Memory B cell (primary cell): Measurements from ENCODE around the gene SGTA.
"Not testable (repeated sequence)": the region's sequence is repeated elsewhere in the genome, so short reads cannot be mapped to it uniquely, and the experiment has no call there.

Experiments used
- ATAC-seq: fragments of 150-1000 bp; cut with Tn5 transposase; 2 replicates; pipeline ENCODE4 v1.10.0; 2021; ENCODE audit warnings: low read depth, mild to moderate bottlenecking, moderate library complexity
- DNase-seq, 2 donors: peaks; one replicate each; pipeline ENCODE4 v3.0.0; 2022; ENCODE audit warnings: low spot score in 2 of 2
- H3K27ac Mint-ChIP-seq: one replicate; pipeline ENCODE4 v1.8.0; 2022; ENCODE audit warnings: mild to moderate bottlenecking, moderate library complexity, mixed read lengths
- H3K27me3 Mint-ChIP-seq: one replicate; pipeline ENCODE4 v1.8.0; 2022; ENCODE audit warnings: mixed read lengths
- H3K36me3 Mint-ChIP-seq: one replicate; pipeline ENCODE4 v1.8.0; 2022; ENCODE audit warnings: mild to moderate bottlenecking, mixed read lengths
- H3K4me1 Mint-ChIP-seq: one replicate; pipeline ENCODE4 v1.8.0; 2022; ENCODE audit warnings: mixed read lengths
- H3K4me3 Mint-ChIP-seq: one replicate; pipeline ENCODE4 v1.8.0; 2022; ENCODE audit warnings: mild to moderate bottlenecking, moderate library complexity, mixed read lengths
- H3K9me3 Mint-ChIP-seq: one replicate; pipeline ENCODE4 v1.8.0; 2022; ENCODE audit warnings: mixed read lengths

Gene SGTA

GRCh38 chr19:2719920-2720776 is 62.9 kb downstream of the SGTA start:
- H3K9me3 Mint-ChIP-seq = peaks cover 4% of the 10 kb centered on the region
- no peak for DNase-seq
- H3K4me3 Mint-ChIP-seq = peak overlapping the region; percentile 82
- ATAC-seq = peak; percentile 34
- peak overlapping the region; percentile 83 for H3K27ac Mint-ChIP-seq
- H3K36me3 Mint-ChIP-seq = peaks cover 5% of the 10 kb centered on the region
- peaks cover 33% of the 10 kb centered on the region for H3K4me1 Mint-ChIP-seq
- H3K27me3 Mint-ChIP-seq = no peaks in the 10 kb centered on the region

GRCh38 chr19:2719232-2719735 is 63.8 kb downstream of the SGTA start:
- Mint-ChIP-seq H3K36me3 (peaks cover 7% of the 10 kb centered on the region), H3K9me3 (peaks cover 7% of the 10 kb centered on the region), H3K4me3 (peak overlapping the region; percentile 82), H3K27ac (peak overlapping the region; percentile 83), H3K4me1 (peaks cover 35% of the 10 kb centered on the region), H3K27me3 (no peaks in the 10 kb centered on the region)
- DNase-seq (no peak), ATAC-seq (no peak)

- peaks cover 34% of the 10 kb centered on the region for H3K4me1 Mint-ChIP-seq
- H3K9me3 Mint-ChIP-seq = peaks cover 7% of the 10 kb centered on the region
- H3K27ac Mint-ChIP-seq = no peak overlapping the region
- no peak overlapping the region for H3K4me3 Mint-ChIP-seq
- DNase-seq (no peak), ATAC-seq (no peak)
- no peaks in the 10 kb centered on the region for H3K27me3 Mint-ChIP-seq
- peaks cover 7% of the 10 kb centered on the region for H3K36me3 Mint-ChIP-seq
Measured at GRCh38 chr19:2717638-2718541, 65.2 kb downstream of the SGTA start.

- no peak overlapping the region for H3K4me3 Mint-ChIP-seq
- H3K4me1 Mint-ChIP-seq = peaks cover 35% of the 10 kb centered on the region
- DNase-seq = no peak
- H3K27me3 Mint-ChIP-seq = no peaks in the 10 kb centered on the region
- peak overlapping the region; percentile 22 for H3K27ac Mint-ChIP-seq
- ATAC-seq = no peak
- peaks cover 7% of the 10 kb centered on the region for H3K36me3 Mint-ChIP-seq
- peaks cover 7% of the 10 kb centered on the region for H3K9me3 Mint-ChIP-seq
Measured at GRCh38 chr19:2716722-2717637, 66.1 kb downstream of the SGTA start.

GRCh38 chr19:2716275-2716650 is 66.8 kb downstream of the SGTA start:
- peaks cover 7% of the 10 kb centered on the region for H3K9me3 Mint-ChIP-seq
- peaks cover 7% of the 10 kb centered on the region for H3K36me3 Mint-ChIP-seq
- H3K27ac Mint-ChIP-seq = peak overlapping the region; percentile 52
- no peak overlapping the region for H3K4me3 Mint-ChIP-seq
- no peak for ATAC-seq
- DNase-seq = no peak
- peaks cover 37% of the 10 kb centered on the region for H3K4me1 Mint-ChIP-seq
- no peaks in the 10 kb centered on the region for H3K27me3 Mint-ChIP-seq

- ATAC-seq (no peak), DNase-seq (no peak)
- Mint-ChIP-seq H3K27me3 (no peaks in the 10 kb centered on the region), H3K4me3 (no peak overlapping the region), H3K9me3 (peaks cover 7% of the 10 kb centered on the region), H3K36me3 (peaks cover 7% of the 10 kb centered on the region), H3K4me1 (peaks cover 41% of the 10 kb centered on the region), H3K27ac (peak overlapping the region; percentile 52)
Measured at GRCh38 chr19:2715470-2716274, 67.4 kb downstream of the SGTA start.

GRCh38 chr19:2714531-2715269 is 68.4 kb downstream of the SGTA start:
- Mint-ChIP-seq H3K4me3 (no peak overlapping the region), H3K36me3 (peaks cover 7% of the 10 kb centered on the region), H3K9me3 (peaks cover 7% of the 10 kb centered on the region), H3K27me3 (no peaks in the 10 kb centered on the region), H3K4me1 (peaks cover 40% of the 10 kb centered on the region), H3K27ac (peak overlapping the region; percentile 52)
- ATAC-seq (no peak), DNase-seq (no peak)

GRCh38 chr19:2714102-2714501 is 69.0 kb downstream of the SGTA start:
- not testable (repeated sequence) for H3K36me3 Mint-ChIP-seq, DNase-seq, ATAC-seq, H3K4me3 Mint-ChIP-seq, H3K27me3 Mint-ChIP-seq, H3K9me3 Mint-ChIP-seq, H3K27ac Mint-ChIP-seq
- peaks cover 37% of the 10 kb centered on the region for H3K4me1 Mint-ChIP-seq

- H3K36me3 Mint-ChIP-seq, H3K9me3 Mint-ChIP-seq, H3K27me3 Mint-ChIP-seq, DNase-seq, ATAC-seq, H3K4me3 Mint-ChIP-seq: not testable (repeated sequence)
- peaks cover 37% of the 10 kb centered on the region for H3K4me1 Mint-ChIP-seq
- peak overlapping the region; percentile 99 for H3K27ac Mint-ChIP-seq
Measured at GRCh38 chr19:2713170-2713569, 69.9 kb downstream of the SGTA start.

GRCh38 chr19:2711875-2712205 is 71.2 kb downstream of the SGTA start:
- ATAC-seq (no peak), DNase-seq (no peak)
- Mint-ChIP-seq H3K27ac (peak overlapping the region; percentile 99), H3K27me3 (no peaks in the 10 kb centered on the region), H3K4me3 (peak overlapping the region; percentile 80), H3K4me1 (peaks cover 35% of the 10 kb centered on the region), H3K36me3 (peaks cover 7% of the 10 kb centered on the region), H3K9me3 (peaks cover 7% of the 10 kb centered on the region)

- peak; percentile 45 for ATAC-seq
- peak overlapping the region; percentile 80 for H3K4me3 Mint-ChIP-seq
- H3K27ac Mint-ChIP-seq = peak overlapping the region; percentile 99
- peaks cover 7% of the 10 kb centered on the region for H3K36me3 Mint-ChIP-seq
- H3K4me1 Mint-ChIP-seq = peaks cover 32% of the 10 kb centered on the region
- H3K27me3 Mint-ChIP-seq = no peaks in the 10 kb centered on the region
- DNase-seq = no peak
- peaks cover 7% of the 10 kb centered on the region for H3K9me3 Mint-ChIP-seq
Measured at GRCh38 chr19:2711172-2711874, 71.8 kb downstream of the SGTA start.

- peaks cover 21% of the 10 kb centered on the region for H3K4me1 Mint-ChIP-seq
- H3K27ac Mint-ChIP-seq = peak overlapping the region; percentile 52
- H3K36me3 Mint-ChIP-seq = peaks cover 8% of the 10 kb centered on the region
- no peaks in the 10 kb centered on the region for H3K9me3 Mint-ChIP-seq
- ATAC-seq (no peak), DNase-seq (no peak)
- H3K27me3 Mint-ChIP-seq = no peaks in the 10 kb centered on the region
- H3K4me3 Mint-ChIP-seq = no peak overlapping the region
Measured at GRCh38 chr19:2706251-2706650, 76.8 kb downstream of the SGTA start.
